ENCODE data around the gene UBE2Q1. TPM values are rescaled to one million over a fixed set of nuclear protein-coding genes. Genes with fewer than 3 reads are reported as not detected.

UBE2Q1 gene
- total RNA-seq, 6 donors from 2014 or later = 19.9 to 90.9 (median 36.4) TPM

GRCh38 chr1:154593390-154593789, 34.9 kb upstream of the UBE2Q1 start:
- peaks cover 76 to 99% (median 95%) of the 10 kb centered on the region in 4 donors for H3K36me3 ChIP-seq
- DNase-seq (no peak), ATAC-seq (ENCODE audit: low FRiP score in 2 of 2) (no peak)
- no peak overlapping the region for H3K27ac ChIP-seq
- TF ChIP-seq CTCF (IDR thresholded peaks at IDR 0.05) = no peak
- no peak for TF ChIP-seq EP300 (IDR thresholded peaks at IDR 0.05)
- H3K9me3 ChIP-seq = no peaks in the 10 kb centered on the region
- H3K4me3 ChIP-seq = no peak overlapping the region
- no peaks in the 10 kb centered on the region for H3K4me1 ChIP-seq
- H3K27me3 ChIP-seq = no peaks in the 10 kb centered on the region

- Histone ChIP-seq H3K27me3 (no peaks in the 10 kb centered on the region), H3K4me3 (no peak overlapping the region), H3K4me1 (no peaks in the 10 kb centered on the region), H3K27ac (no peak overlapping the region), H3K36me3 (peaks cover 76 to 99% (median 95%) of the 10 kb centered on the region in 4 donors), H3K9me3 (no peaks in the 10 kb centered on the region)
- no peak for TF ChIP-seq EP300 (IDR thresholded peaks at IDR 0.05)
- no peak for TF ChIP-seq POLR2A (IDR thresholded peaks at IDR 0.05)
- no peak for ATAC-seq (ENCODE audit: low FRiP score in 2 of 2)
- WGBS, 2 donors = 94 to 98% methylated on average over 7 of the region's 7 CpGs
- no peak for DNase-seq
These were observed 32.7 kb upstream of the UBE2Q1 start for GRCh38 chr1:154591206-154591605.

GRCh38 chr1:154590756-154591155, 32.3 kb upstream of the UBE2Q1 start:
- no peak overlapping the region for H3K27ac ChIP-seq
- ATAC-seq (ENCODE audit: low FRiP score in 2 of 2) = no peak
- no peak for DNase-seq
- H3K4me1 ChIP-seq = no peaks in the 10 kb centered on the region
- peaks cover 76 to 99% (median 95%) of the 10 kb centered on the region in 4 donors for H3K36me3 ChIP-seq
- H3K4me3 ChIP-seq = no peak overlapping the region
- no peaks in the 10 kb centered on the region for H3K9me3 ChIP-seq
- 77 to 88% methylated on average over 5 of the region's 5 CpGs for WGBS, 2 donors
- no peaks in the 10 kb centered on the region for H3K27me3 ChIP-seq
- TF ChIP-seq POLR2AphosphoS5 (IDR thresholded peaks at IDR 0.05) (no peak), CTCF (IDR thresholded peaks at IDR 0.05) (no peak), POLR2A (IDR thresholded peaks at IDR 0.05) (no peak), EP300 (IDR thresholded peaks at IDR 0.05) (no peak)

- WGBS, 2 donors = 84 to 93% methylated on average over 8 to 10 of the region's 10 CpGs
- Histone ChIP-seq H3K36me3 (peaks cover 76 to 99% (median 96%) of the 10 kb centered on the region in 4 donors), H3K4me1 (no peaks in the 10 kb centered on the region), H3K27me3 (no peaks in the 10 kb centered on the region), H3K27ac (no peak overlapping the region), H3K4me3 (no peak overlapping the region), H3K9me3 (no peaks in the 10 kb centered on the region)
- TF ChIP-seq CTCF (IDR thresholded peaks at IDR 0.05) (no peak), POLR2A (IDR thresholded peaks at IDR 0.05) (no peak), EP300 (IDR thresholded peaks at IDR 0.05) (no peak), POLR2AphosphoS5 (IDR thresholded peaks at IDR 0.05) (no peak)
- ATAC-seq (ENCODE audit: low FRiP score in 2 of 2) (no peak), DNase-seq (no peak)
These were observed 31.3 kb upstream of the UBE2Q1 start for GRCh38 chr1:154589780-154590179.

- DNase-seq (no peak), ATAC-seq (ENCODE audit: low FRiP score in 2 of 2) (no peak)
- WGBS, 2 donors = 93% methylated on average over 6 of the region's 6 CpGs
- peaks cover 87 to 100% (median 98%) of the 10 kb centered on the region in 4 donors for H3K36me3 ChIP-seq
- no peaks in the 10 kb centered on the region for H3K4me1 ChIP-seq
- no peaks in the 10 kb centered on the region for H3K27me3 ChIP-seq
- H3K27ac ChIP-seq = no peak overlapping the region
- TF ChIP-seq CTCF (IDR thresholded peaks at IDR 0.05) = no peak
- TF ChIP-seq EP300 (IDR thresholded peaks at IDR 0.05) = no peak
- no peak for TF ChIP-seq POLR2AphosphoS5 (IDR thresholded peaks at IDR 0.05)
- TF ChIP-seq POLR2A (IDR thresholded peaks at IDR 0.05) = no peak
- no peaks in the 10 kb centered on the region for H3K9me3 ChIP-seq
- no peak overlapping the region for H3K4me3 ChIP-seq
These were observed 28.2 kb upstream of the UBE2Q1 start for GRCh38 chr1:154586641-154587040.

Measured in upper lobe of left lung (tissue), 6 donors.